K562 (cell line): Measurements from ENCODE around the gene SPATA21. TPM values are rescaled to one million over a fixed set of nuclear protein-coding genes. Genes with fewer than 3 reads are reported as not detected.
A peak's percentile ranks its signal among the peaks of the same experiment; 100 is the strongest.
"Not testable (repeated sequence)": the region's sequence is repeated elsewhere in the genome, so short reads cannot be mapped to it uniquely, and the experiment has no call there.

Source experiments
- ATAC-seq: fragments of 200-7000 bp; cut with Tn5 transposase; 3 replicates; pipeline ENCODE4 v1.9.1; 2020; ENCODE audit warnings: moderate library complexity
- BruUV-seq: library from RNA; stranded (reverse); fragments of 400-500 nt; replicated peaks from 2 replicates; lab custom pipeline; 2021; lab: Mats Ljungman, UMichigan
- CTCF ChIA-PET: fragments of 300-600 bp; formaldehyde crosslinking; extraction: SDS; loops from one replicate; lab custom pipeline; 2021; ENCODE audit warnings: low intra/inter-chr PET ratio; lab: Yijun Ruan, JAX
- POLR2A ChIA-PET: fragments of 300-600, 350-650 bp; sonication (Branson Sonifier 250); formaldehyde crosslinking; extraction: SDS; loops from one replicate; lab custom pipeline; 2021; ENCODE audit warnings: antibody characterized with exemption, inconsistent platforms; lab: Yijun Ruan, JAX
- DNase-seq, 4 experiments: peaks; one replicate each; pipeline versions ENCODE4 v3.0.0 to v3.0.0-alpha.2; 2011 to 2018; ENCODE audit warnings: low spot score in 3 of 4, mixed read lengths in 3 of 4; ENCODE audit errors: extremely low read depth in 1 of 4
- FAIRE-seq: peaks from 2 replicates; lab custom pipeline; 2011; peaks lifted over from hg19 to GRCh38; lab: Jason Lieb, UNC
- H2AFZ ChIP-seq: 2 replicates; pipeline ENCODE4 v1.6.0; 2011; ENCODE audit warnings: low read depth, low read length, control low read depth, inconsistent platforms
- H3K27ac ChIP-seq: fragments of 200-600 bp; 3 replicates; pipeline ENCODE4 v1.8.0; 2011; ENCODE audit warnings: low read depth, mild to moderate bottlenecking, control low read depth, inconsistent platforms, low read length, moderate library complexity, mixed read lengths; ENCODE audit errors: extremely low read depth
- H3K27me3 ChIP-seq, 2 experiments: fragments of 300-600 bp in 1 of 2; 2 replicates in 1 of 2; 3 replicates in 1 of 2; pipeline versions ENCODE4 v1.6.0 to v1.8.0; 2011; ENCODE audit warnings: inconsistent platforms in 2 of 2, low read length in 2 of 2, mild to moderate bottlenecking in 1 of 2, mixed read lengths in 1 of 2, moderate library complexity in 1 of 2; ENCODE audit not compliant: control insufficient read depth in 2 of 2, insufficient read depth in 2 of 2
- H3K36me3 ChIP-seq: fragments of 300-600 bp; 3 replicates; pipeline ENCODE4 v1.8.0; 2011; ENCODE audit warnings: mild to moderate bottlenecking, low read length, inconsistent platforms; ENCODE audit not compliant: control insufficient read depth, insufficient read depth
- H3K4me1 ChIP-seq, 2 experiments: fragments of 200-600 bp in 1 of 2; replicated peaks in 1 of 2; 2 replicates in 1 of 2; 3 replicates in 1 of 2; pipeline versions ENCODE4 v1.5.1 to v1.8.0; 2011; ENCODE audit warnings: inconsistent platforms in 2 of 2, low read length in 2 of 2, mild to moderate bottlenecking in 1 of 2, mixed read lengths in 1 of 2, moderate library complexity in 1 of 2; ENCODE audit not compliant: control insufficient read depth in 2 of 2, insufficient read depth in 2 of 2
- H3K4me2 ChIP-seq: 2 replicates; pipeline ENCODE4 v1.6.1; 2011; ENCODE audit warnings: low read length, control low read depth, inconsistent platforms, mixed read lengths; ENCODE audit not compliant: insufficient read depth
- H3K4me3 ChIP-seq: fragments of 200-600 bp; sonication (generic), shearing (Covaris generic); 2 replicates; pipeline ENCODE4 v1.5.1; 2016; ENCODE audit warnings: control low read depth, inconsistent platforms
- H3K79me2 ChIP-seq: fragments of 200-600 bp; 3 replicates; pipeline ENCODE4 v1.8.0; 2011; ENCODE audit warnings: low read length, inconsistent platforms; ENCODE audit not compliant: control insufficient read depth, insufficient read depth
- H3K9ac ChIP-seq, 2 experiments: 2 replicates each; pipeline versions ENCODE4 v1.6.0 to v1.6.1; 2011; ENCODE audit warnings: low read depth in 2 of 2, low read length in 2 of 2, control low read depth in 1 of 2, inconsistent platforms in 1 of 2, mild to moderate bottlenecking in 1 of 2, mixed read lengths in 1 of 2; ENCODE audit not compliant: insufficient read depth in 1 of 2
- H3K9me1 ChIP-seq: one replicate; pipeline ENCODE4 v1.6.0; 2011; ENCODE audit warnings: inconsistent platforms, mild to moderate bottlenecking, low read length, moderate library complexity; ENCODE audit not compliant: control insufficient read depth, insufficient read depth
- H3K9me3 ChIP-seq: replicated peaks from 2 replicates; pipeline ENCODE4 v1.5.1; 2011; ENCODE audit warnings: low read depth, low read length, inconsistent platforms; ENCODE audit not compliant: control insufficient read depth, insufficient read depth
- H4K20me1 ChIP-seq: replicated peaks from 2 replicates; pipeline ENCODE4 v1.6.1; 2011; ENCODE audit warnings: low read length, inconsistent platforms, mixed read lengths; ENCODE audit not compliant: control insufficient read depth, insufficient read depth
- ZBTB7A ChIP-seq: IDR thresholded peaks from 2 replicates; pipeline ENCODE4 v1.6.1; 2011; ENCODE audit warnings: low read depth, mild to moderate bottlenecking, low read length, moderate library complexity, borderline replicate concordance; ENCODE audit not compliant: control insufficient read depth
- WGBS: fragments of 100-300 bp; shearing (Covaris generic); methylation state at CpG from one replicate; pipeline ENCODE4 v1.1.6; 2016; ENCODE audit warnings: low coverage, mixed read lengths; ENCODE audit not compliant: insufficient coverage; ENCODE audit errors: missing lambda C conversion rate; 5-methylcytosine and 5-hydroxymethylcytosine counted together
- in situ Hi-C: fragments of 300-500 bp; cut with MboI; formaldehyde crosslinking; loops from 4 replicates; pipeline ENCODE4 v1.15.0; 2018; ENCODE audit warnings: inconsistent platforms, mixed read lengths
- intact Hi-C: fragments of 100-400 bp; cut with micrococcal nuclease; formaldehyde crosslinking; loops from 2 replicates; pipeline ENCODE4 v1.14.2; 2022
- polyA plus RNA-seq, 8 experiments: library from polyadenylated mRNA; depleted of rRNA in 4 of 8; stranded (reverse) in 5 of 8; unstranded in 3 of 8; fragments of >200 nt; fragmentation: Nextera tagmentation in 2 of 8; fragmentation: Illumina TruSeq in 1 of 8; extraction: Ambion mirVana in 2 of 8; extraction: Trizol in 1 of 8; gene quantifications; 2 replicates each; pipeline versions ENCODE4 v1.2.1 to v1.2.3, GENCODE V29; 2011 to 2014; ENCODE audit warnings: inconsistent platforms in 1 of 8, missing spikeins in 1 of 8
- total RNA-seq, 7 experiments: library from RNA; depleted of rRNA in 6 of 7; stranded (reverse); fragments of >200 nt in 6 of 7; fragmentation: Illumina TruSeq in 2 of 7; extraction: Trizol in 2 of 7; gene quantifications; 2 replicates each; pipeline versions ENCODE4 v1.2.1 to v1.2.3, GENCODE V29; 2011 to 2021; ENCODE audit warnings: low replicate concordance in 1 of 7
- TF ChIP-seq, protein P1 (sequence below): sonication (generic); formaldehyde crosslinking; IDR thresholded peaks from 2 replicates; pipeline ENCODE4 v1.8.1; 2023; ENCODE audit warnings: mild to moderate bottlenecking, missing genetic modification reagents

SPATA21 gene
- total and polyA plus RNA-seq, 9 of the 15 experiments (the other 6 are each of a cell fraction or from before 2014, with no cell fraction given) = 0.10 to 0.36 (median 0.13) TPM; not detected in 3

DNA sequence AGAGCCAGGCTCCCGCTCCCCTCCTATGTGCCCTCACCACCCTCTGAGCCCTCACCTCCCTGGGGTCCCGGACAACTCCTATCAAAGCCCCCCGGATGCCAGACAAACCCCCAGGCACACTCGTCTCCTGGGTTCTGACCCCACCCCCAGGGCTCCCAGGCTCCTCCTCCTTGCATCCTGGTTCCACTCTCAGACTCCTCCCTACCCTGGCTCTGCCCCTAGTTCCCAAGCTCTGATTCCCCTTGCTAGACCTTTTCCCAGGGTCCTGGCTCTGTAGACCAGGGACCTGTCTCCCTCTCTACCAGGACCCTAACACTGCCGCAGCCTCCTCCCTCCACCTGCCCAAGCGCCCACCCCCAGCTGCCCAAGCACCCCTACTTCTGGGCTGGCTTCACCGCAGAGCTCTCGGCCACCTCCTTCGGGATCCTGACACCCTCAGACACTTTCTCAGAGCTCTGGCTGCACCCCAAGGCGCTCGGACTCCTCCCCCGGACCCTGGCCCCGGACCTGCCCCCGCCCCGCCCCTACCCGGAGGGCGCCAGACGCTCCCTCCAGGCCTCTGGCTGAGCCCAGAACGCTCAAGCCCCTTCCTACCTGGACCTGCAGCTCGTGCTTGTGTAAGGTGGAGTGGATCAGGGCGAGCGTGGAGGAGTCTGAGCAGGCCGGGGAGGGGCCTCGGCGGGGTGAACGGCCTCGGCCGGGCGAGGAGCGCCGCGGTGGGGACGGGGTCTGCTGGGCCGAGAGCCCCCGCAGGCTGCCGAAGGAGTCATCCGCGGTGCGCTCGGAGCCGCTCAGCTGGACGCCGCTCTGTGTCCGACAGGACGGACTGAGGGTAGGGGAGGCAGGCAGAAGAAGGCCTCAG is 46.6 kb upstream of the SPATA21 start:
- WGBS = 85% methylated on average over 22 of the region's 45 CpGs
- H3K27ac ChIP-seq, H3K9me3 ChIP-seq, H3K79me2 ChIP-seq, H3K4me2 ChIP-seq, H3K27me3 ChIP-seq, H3K9me1 ChIP-seq, H3K9ac ChIP-seq, H3K36me3 ChIP-seq, H4K20me1 ChIP-seq, H3K4me3 ChIP-seq, H2AFZ ChIP-seq, CTCF ChIA-PET, DNase-seq, FAIRE-seq, in situ Hi-C loops, BruUV-seq, intact Hi-C loops: not testable (repeated sequence)
- peak; percentile 75 for ATAC-seq
- POLR2A ChIA-PET = interaction anchor here (0.6 to 1.3 kb wide), 5 partner anchors 13 to 475 kb away, joined by 3 to 6 read pairs (median 3); no protein-coding TSS in a partner anchor
- peak; percentile 26; the same call in 1 of the 2 replicates for TF ChIP-seq ZBTB7A
- peaks cover 0 to 11% of the 10 kb centered on the region in 2 experiments; a peak in 2 of 5 replicates for H3K4me1 ChIP-seq

DNA sequence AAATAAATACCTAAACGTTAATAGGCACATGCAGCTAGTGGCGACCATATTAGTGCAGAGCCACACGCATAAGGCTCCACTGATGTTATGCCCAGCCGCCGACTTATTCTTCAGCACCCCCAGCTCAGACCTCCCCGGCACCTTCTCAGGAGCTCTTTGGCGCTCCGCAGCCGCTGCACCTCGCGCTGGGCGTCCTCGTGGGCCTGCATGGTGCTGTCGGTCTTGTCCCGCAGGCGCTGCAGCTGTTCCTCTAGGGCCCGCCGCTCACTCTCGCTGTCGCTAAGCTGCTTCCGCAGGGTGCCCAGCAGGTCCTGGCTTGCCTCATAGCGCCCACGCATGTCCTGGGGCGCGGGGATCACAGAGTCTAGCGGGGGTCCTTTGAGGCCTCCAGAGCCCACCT is 45.9 kb upstream of the SPATA21 start:
- intact Hi-C loops, H3K27ac ChIP-seq, H2AFZ ChIP-seq, CTCF ChIA-PET, H3K27me3 ChIP-seq, H3K9ac ChIP-seq, ATAC-seq, in situ Hi-C loops, H3K4me3 ChIP-seq, H3K4me2 ChIP-seq, DNase-seq, BruUV-seq, H3K36me3 ChIP-seq, H3K9me3 ChIP-seq, H4K20me1 ChIP-seq, FAIRE-seq, H3K79me2 ChIP-seq, H3K9me1 ChIP-seq: not testable (repeated sequence)
- H3K4me1 ChIP-seq = peaks cover 0 to 13% of the 10 kb centered on the region in 2 experiments; a peak in 2 of 5 replicates
- TF ChIP-seq, protein P1, sequence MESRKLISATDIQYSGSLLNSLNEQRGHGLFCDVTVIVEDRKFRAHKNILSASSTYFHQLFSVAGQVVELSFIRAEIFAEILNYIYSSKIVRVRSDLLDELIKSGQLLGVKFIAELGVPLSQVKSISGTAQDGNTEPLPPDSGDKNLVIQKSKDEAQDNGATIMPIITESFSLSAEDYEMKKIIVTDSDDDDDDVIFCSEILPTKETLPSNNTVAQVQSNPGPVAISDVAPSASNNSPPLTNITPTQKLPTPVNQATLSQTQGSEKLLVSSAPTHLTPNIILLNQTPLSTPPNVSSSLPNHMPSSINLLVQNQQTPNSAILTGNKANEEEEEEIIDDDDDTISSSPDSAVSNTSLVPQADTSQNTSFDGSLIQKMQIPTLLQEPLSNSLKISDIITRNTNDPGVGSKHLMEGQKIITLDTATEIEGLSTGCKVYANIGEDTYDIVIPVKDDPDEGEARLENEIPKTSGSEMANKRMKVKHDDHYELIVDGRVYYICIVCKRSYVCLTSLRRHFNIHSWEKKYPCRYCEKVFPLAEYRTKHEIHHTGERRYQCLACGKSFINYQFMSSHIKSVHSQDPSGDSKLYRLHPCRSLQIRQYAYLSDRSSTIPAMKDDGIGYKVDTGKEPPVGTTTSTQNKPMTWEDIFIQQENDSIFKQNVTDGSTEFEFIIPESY (CRISPR knock-in tag) = peak; percentile 83
- POLR2A ChIA-PET = interaction anchor here (1.3 kb wide), 1 partner anchor 41 kb away, joined by 3 read pairs; no protein-coding TSS in a partner anchor
- 95% methylated on average over 23 of the region's 26 CpGs for WGBS
